ENCODE data around the gene CHCHD1. TPM values are rescaled to one million over a fixed set of nuclear protein-coding genes. Genes with fewer than 3 reads are reported as not detected.

The CHCHD1 gene
- total RNA-seq, 8 experiments from 2014 or later = 35.3 to 52.4 (median 46.3) TPM

DNA sequence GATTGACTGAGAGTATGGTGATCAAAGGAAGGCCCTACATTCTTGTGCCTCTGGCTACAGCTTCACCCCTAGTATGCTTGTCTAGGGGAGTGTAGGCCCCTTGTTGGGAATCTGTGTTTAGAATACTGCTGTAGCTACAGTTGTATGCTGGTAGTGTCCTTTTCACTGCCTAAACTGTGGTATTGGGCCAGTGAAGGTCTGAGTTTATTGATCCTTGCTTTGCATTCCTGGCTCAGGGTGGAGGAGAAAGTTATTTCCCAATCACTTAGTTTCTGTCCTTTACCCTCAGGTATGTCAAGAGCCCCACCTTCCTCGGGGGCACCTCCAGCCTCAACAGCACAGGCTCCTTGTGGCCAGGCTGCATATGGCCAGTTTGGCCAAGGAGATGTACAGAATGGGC lies 31.0 kb upstream of the CHCHD1 start:
- Histone ChIP-seq H3K4me1 (replicated peaks in 1 of 2) (peaks cover 1 to 10% of the 10 kb centered on the region in 2 donors), H3K4me3 (no peak overlapping the region), H3K27ac (no peak overlapping the region)
- ATAC-seq (replicated peaks in 6 of 8) = no peak
- in situ Hi-C loops (cut with MboI; ENCODE audit: low pct_unique_long_range_greater_than_20kb in 2 of 9, low sequenced_read_pairs in 9 of 9, unreplicated experiment in 9 of 9) = no loop called here
- no CpG with 5 or more reads among the region's 1 CpG for WGBS, 10 experiments

DNA sequence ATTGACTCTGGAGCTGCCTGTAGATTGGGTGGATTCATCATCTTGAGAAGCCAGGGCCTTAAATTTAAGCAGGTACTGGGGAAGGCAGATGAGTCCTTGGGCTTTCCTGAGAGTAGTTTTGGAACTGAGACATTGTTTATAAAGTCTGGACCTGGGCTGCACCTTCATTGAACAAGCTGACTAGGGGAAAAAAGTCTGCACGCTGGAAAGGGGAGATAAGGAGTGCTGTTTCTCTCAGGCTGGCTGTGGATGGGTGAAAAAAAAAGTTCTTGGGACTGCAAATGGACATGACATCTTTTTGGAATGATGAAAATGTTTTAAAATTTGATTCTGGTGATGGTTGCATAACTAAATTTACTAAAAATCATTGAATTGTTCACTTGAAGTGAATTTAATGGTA lies 25.7 kb upstream of the CHCHD1 start:
- no peak overlapping the region for H3K4me3 ChIP-seq
- no peak overlapping the region for H3K27ac ChIP-seq
- WGBS, 10 experiments = 67 to 100% (median 100%) methylated on average over 1 of the region's 1 CpG; no CpG with 5 or more reads in 5 of the 10 experiments
- ATAC-seq (replicated peaks in 6 of 8) = no peak
- no peaks in the 10 kb centered on the region for H3K4me1 ChIP-seq (replicated peaks in 1 of 2)
- in situ Hi-C loops (cut with MboI; ENCODE audit: low pct_unique_long_range_greater_than_20kb in 2 of 9, low sequenced_read_pairs in 9 of 9, unreplicated experiment in 9 of 9) = no loop called here

GRCh38 chr10:73758704-73759511 lies 22.9 kb upstream of the CHCHD1 start:
- Histone ChIP-seq H3K4me1 (replicated peaks in 1 of 2) (no peaks in the 10 kb centered on the region), H3K27ac (no peak overlapping the region), H3K4me3 (no peak overlapping the region)
- peak in 1 of 8 experiments; percentile 30 for ATAC-seq (replicated peaks in 6 of 8)
- in situ Hi-C loops (cut with MboI; ENCODE audit: low pct_unique_long_range_greater_than_20kb in 2 of 9, low sequenced_read_pairs in 9 of 9, unreplicated experiment in 9 of 9) = no loop called here
- WGBS, 10 experiments = 81 to 100% (median 94%) methylated on average over 1 to 9 of the region's 9 CpGs; no CpG with 5 or more reads in 3 of the 10 experiments

- in situ Hi-C loops (cut with MboI; ENCODE audit: low pct_unique_long_range_greater_than_20kb in 2 of 9, low sequenced_read_pairs in 9 of 9, unreplicated experiment in 9 of 9) = no loop called here
- peak in 1 of 8 experiments; percentile 16 for ATAC-seq (replicated peaks in 6 of 8)
Measured at GRCh38 chr10:73759512-73760115, 22.2 kb upstream of the CHCHD1 start.

DNA sequence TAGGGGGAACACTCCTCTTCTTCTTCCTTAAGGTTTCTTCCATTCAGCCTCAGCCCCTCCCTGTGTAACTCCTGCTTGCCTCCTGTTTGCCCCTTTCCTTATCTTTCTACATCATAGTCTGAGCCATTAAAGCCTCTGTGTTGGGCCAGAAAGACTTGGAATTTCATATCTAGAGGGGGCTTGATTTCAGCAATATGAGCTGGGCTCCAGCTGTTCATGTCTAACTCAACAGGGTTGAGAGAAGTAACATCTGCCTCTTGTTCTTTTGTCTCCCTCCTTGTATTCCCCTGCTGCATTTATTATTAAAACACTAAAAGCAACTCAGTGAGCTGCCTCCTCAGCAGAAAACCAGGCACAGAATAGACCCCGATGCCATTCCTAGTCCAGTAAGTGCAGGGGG lies 20.1 kb upstream of the CHCHD1 start:
- in situ Hi-C loops (cut with MboI; ENCODE audit: low pct_unique_long_range_greater_than_20kb in 2 of 9, low sequenced_read_pairs in 9 of 9, unreplicated experiment in 9 of 9) = no loop called here
- Histone ChIP-seq H3K4me3 (no peak overlapping the region), H3K4me1 (replicated peaks in 1 of 2) (no peaks in the 10 kb centered on the region), H3K27ac (no peak overlapping the region)
- WGBS, 10 experiments = 80 to 100% (median 100%) methylated on average over 1 of the region's 1 CpG; no CpG with 5 or more reads in 5 of the 10 experiments
- ATAC-seq (replicated peaks in 6 of 8) = no peak

More at GRCh38 chr10:73759512-73760115, 22.2 kb upstream of the CHCHD1 start:
- no peaks in the 10 kb centered on the region for H3K4me1 ChIP-seq (replicated peaks in 1 of 2)
- no peak overlapping the region for H3K4me3 ChIP-seq
- 64 to 100% (median 91%) methylated on average over 1 to 4 of the region's 5 CpGs; no CpG with 5 or more reads in 3 of the 10 experiments for WGBS, 10 experiments
- no peak overlapping the region for H3K27ac ChIP-seq

DNA sequence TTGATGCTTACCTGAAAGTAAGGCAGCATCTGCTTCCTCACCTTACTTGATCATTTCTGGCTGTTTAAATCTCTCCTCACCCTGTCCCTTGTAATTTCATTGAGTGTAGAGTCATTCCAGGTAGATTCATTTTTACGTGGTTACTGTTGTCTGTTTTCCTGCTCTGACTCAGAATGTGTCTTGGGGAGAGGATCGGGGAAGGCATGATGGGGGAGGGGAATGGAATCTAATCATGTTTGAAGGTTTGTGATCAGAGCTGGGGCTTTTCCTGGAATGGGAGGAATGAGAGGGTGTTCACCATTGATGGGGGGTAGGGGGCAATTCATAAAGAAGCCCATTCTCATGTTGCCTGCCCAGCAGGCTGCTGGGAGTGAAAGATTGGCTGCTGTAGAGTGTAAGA lies 18.9 kb upstream of the CHCHD1 start:
- in situ Hi-C loops (cut with MboI; ENCODE audit: low pct_unique_long_range_greater_than_20kb in 2 of 9, low sequenced_read_pairs in 9 of 9, unreplicated experiment in 9 of 9) = no loop called here
- no peak for ATAC-seq (replicated peaks in 6 of 8)
- 0 to 92% (median 80%) methylated on average over 1 to 2 of the region's 2 CpGs; no CpG with 5 or more reads in 3 of the 10 experiments for WGBS, 10 experiments
- Histone ChIP-seq H3K27ac (no peak overlapping the region), H3K4me3 (no peak overlapping the region), H3K4me1 (replicated peaks in 1 of 2) (no peaks in the 10 kb centered on the region)

GRCh38 chr10:73763343-73763742 lies 18.5 kb upstream of the CHCHD1 start:
- H3K4me1 ChIP-seq (replicated peaks in 1 of 2) = no peaks in the 10 kb centered on the region
- H3K27ac ChIP-seq = no peak overlapping the region
- WGBS, 10 experiments = 40 to 100% (median 95%) methylated on average over 1 to 2 of the region's 2 CpGs; no CpG with 5 or more reads in 2 of the 10 experiments
- H3K4me3 ChIP-seq = no peak overlapping the region
- in situ Hi-C loops (cut with MboI; ENCODE audit: low pct_unique_long_range_greater_than_20kb in 2 of 9, low sequenced_read_pairs in 9 of 9, unreplicated experiment in 9 of 9) = no loop called here
- no peak for ATAC-seq (replicated peaks in 6 of 8)

DNA sequence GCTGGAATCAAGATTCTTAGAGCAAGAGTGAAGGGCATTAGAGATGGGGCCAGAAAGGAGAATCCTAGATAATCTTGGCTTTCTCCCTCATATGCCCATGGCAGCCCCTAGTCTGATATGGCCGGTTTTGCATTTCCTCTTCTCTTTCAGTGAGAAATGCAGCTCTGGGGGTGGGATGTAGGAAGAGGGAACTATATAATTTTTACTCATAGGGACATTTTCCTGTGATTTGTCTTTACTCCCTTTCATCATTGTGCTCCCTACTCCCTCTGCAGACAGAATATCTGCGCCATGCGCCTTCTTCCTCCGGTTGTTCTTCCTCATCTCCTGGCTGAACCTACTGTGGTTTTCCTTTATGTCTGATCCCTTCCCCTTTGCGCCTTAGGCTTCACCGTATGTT lies 16.8 kb upstream of the CHCHD1 start:
- H3K27ac ChIP-seq = no peak overlapping the region
- 64 to 100% (median 92%) methylated on average over 1 to 6 of the region's 6 CpGs for WGBS, 10 experiments
- no peaks in the 10 kb centered on the region for H3K4me1 ChIP-seq (replicated peaks in 1 of 2)
- no peak for ATAC-seq (replicated peaks in 6 of 8)
- H3K4me3 ChIP-seq = no peak overlapping the region
- in situ Hi-C loops (cut with MboI; ENCODE audit: low pct_unique_long_range_greater_than_20kb in 2 of 9, low sequenced_read_pairs in 9 of 9, unreplicated experiment in 9 of 9) = no loop called here

GRCh38 chr10:73768881-73769280 lies 13.0 kb upstream of the CHCHD1 start:
- 80 to 100% (median 83%) methylated on average over 1 to 6 of the region's 11 CpGs; no CpG with 5 or more reads in 2 of the 10 experiments for WGBS, 10 experiments
- H3K27ac ChIP-seq = no peak overlapping the region
- H3K4me3 ChIP-seq = no peak overlapping the region
- H3K4me1 ChIP-seq (replicated peaks in 1 of 2) = peaks cover 11 to 16% of the 10 kb centered on the region in 2 donors
- ATAC-seq (replicated peaks in 6 of 8) = no peak
- in situ Hi-C loops (cut with MboI; ENCODE audit: low pct_unique_long_range_greater_than_20kb in 2 of 9, low sequenced_read_pairs in 9 of 9, unreplicated experiment in 9 of 9) = no loop called here

DNA sequence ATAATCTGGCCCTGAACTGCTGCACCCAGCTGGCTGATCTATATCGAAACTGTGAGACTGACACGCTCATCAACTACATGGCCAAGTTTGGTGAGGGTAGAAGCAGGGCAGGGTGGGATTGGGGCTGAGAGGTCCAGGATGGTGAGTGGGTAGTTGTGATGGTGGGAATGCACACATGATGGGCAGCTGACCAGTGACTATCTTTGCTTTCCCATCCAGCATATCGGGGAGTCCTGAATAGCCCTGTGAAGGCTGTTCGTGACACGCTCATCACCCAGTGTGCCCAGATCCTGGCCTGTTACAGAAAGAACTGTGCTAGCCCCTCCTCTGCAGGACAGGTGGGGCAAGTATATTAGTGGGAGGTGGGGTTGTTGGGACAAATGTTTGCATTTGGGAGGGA lies 12.5 kb upstream of the CHCHD1 start:
- whole genome bisulfite sequencing, 10 experiments = 94 to 100% methylated on average over 2 to 3 of the region's 5 CpGs; no CpG with 5 or more reads in 8 of the 10 experiments
- in situ Hi-C loops (cut with MboI; ENCODE audit: low pct_unique_long_range_greater_than_20kb in 2 of 9, low sequenced_read_pairs in 9 of 9, unreplicated experiment in 9 of 9) = no loop called here
- Histone ChIP-seq H3K4me1 (replicated peaks in 1 of 2) (peaks cover 16 to 21% of the 10 kb centered on the region in 2 donors), H3K4me3 (no peak overlapping the region), H3K27ac (no peak overlapping the region)
- no peak for ATAC-seq (replicated peaks in 6 of 8)

DNA sequence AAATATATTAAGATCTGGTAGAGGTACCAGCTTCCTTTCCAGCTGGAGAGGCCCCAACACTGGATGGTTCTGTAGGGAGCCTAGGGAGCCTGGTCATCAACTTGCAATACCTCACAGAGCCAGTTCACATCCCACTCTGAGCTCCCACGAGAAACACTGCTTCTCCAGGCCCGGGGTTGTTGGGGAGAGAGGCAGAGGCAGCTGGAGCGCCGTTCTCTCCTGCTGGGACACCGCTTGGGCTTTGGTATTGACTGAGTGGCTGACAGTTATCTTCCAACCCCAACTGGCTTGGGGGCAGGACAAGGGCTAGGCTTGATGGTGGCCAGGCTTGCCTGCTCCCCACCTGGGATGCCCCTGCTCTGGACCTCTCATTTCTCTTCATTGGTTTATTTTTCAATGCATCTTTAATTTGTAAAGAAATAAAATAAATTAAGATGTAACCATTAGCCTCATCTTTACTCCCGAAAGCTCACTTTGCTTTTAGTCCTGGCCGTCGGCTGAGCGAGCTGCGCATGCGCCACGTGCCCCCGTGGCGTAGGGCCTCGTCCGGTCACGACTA lies 10.0 kb upstream of the CHCHD1 start:
- H3K4me1 ChIP-seq (replicated peaks in 1 of 2) = peaks cover 32 to 33% of the 10 kb centered on the region in 2 donors
- H3K4me3 ChIP-seq = peak overlapping the region; percentile 74 to 92 (median 77)
- in situ Hi-C loops (cut with MboI; ENCODE audit: low pct_unique_long_range_greater_than_20kb in 2 of 9, low sequenced_read_pairs in 9 of 9, unreplicated experiment in 9 of 9) = no loop called here
- 0 to 44% (median 33%) methylated on average over 2 to 4 of the region's 17 CpGs; no CpG with 5 or more reads in 5 of the 10 experiments for WGBS, 10 experiments
- peak overlapping the region; percentile 95 to 96 for H3K27ac ChIP-seq
- ATAC-seq (replicated peaks in 6 of 8) = peak; percentile 4 to 30 (median 16)

GRCh38 chr10:73772281-73773151 lies 9.3 kb upstream of the CHCHD1 start:
- in situ Hi-C loops (cut with MboI; ENCODE audit: low pct_unique_long_range_greater_than_20kb in 2 of 9, low sequenced_read_pairs in 9 of 9, unreplicated experiment in 9 of 9) = no loop called here
- WGBS, 10 experiments = 0 to 7% (median 0%) methylated on average over 2 to 18 of the region's 101 CpGs; no CpG with 5 or more reads in 7 of the 10 experiments
- peaks cover 32 to 33% of the 10 kb centered on the region in 2 donors for H3K4me1 ChIP-seq (replicated peaks in 1 of 2)
- peak overlapping the region; percentile 74 to 92 (median 77) for H3K4me3 ChIP-seq
- peak; percentile 74 to 89 (median 85) for ATAC-seq (replicated peaks in 6 of 8)
- peak overlapping the region; percentile 95 to 96 for H3K27ac ChIP-seq

All from motor neuron (in vitro differentiated cells).